NCI-H1092 treated with DMSO at 0.1 percent for 48 hours (cell line): ENCODE data around the gene AOPEP.

ENCODE experiments used
- DNase-seq: peaks from one replicate; lab custom pipeline; 2025; lab: John Stamatoyannopoulos, UW

AOPEP gene

DNA sequence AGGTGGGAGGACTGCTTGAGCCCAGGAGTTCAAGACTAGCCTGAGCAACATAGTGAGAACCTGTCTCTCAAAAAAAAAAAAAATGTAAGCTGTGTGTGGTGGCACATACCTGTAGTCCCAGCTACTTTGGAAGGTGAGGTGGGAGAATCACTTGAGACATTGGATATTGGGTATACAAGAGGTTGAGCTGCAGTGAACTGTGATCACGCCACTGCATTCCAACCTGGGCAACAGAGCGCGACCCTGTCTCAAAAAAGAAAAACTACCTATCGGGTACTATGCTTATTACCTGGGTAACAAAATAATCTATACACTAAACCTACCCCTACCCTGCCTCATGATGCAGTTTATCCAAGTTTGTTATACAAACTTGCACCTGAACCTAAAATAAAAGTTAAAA is 64.9 kb downstream of the AOPEP start:
- no peak for DNase-seq

DNA sequence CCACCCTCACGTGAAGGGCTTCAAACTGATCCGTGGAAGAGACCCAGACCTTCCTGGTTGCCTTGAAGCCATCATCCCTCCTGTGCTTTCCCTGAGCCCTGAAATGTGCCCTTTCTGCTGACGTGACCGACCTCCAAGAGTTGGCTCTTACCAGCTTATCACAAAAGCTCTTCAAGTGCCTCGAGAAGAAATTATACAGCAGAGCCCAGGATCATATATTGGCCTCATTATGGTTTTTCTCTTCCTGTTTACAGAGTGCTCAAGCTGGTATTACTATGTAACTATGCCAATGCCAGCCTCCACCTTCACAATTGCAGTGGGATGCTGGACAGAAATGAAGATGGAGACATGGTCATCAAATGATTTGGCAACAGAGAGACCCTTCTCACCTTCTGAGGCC is 66.0 kb downstream of the AOPEP start:
- no peak for DNase-seq

DNA sequence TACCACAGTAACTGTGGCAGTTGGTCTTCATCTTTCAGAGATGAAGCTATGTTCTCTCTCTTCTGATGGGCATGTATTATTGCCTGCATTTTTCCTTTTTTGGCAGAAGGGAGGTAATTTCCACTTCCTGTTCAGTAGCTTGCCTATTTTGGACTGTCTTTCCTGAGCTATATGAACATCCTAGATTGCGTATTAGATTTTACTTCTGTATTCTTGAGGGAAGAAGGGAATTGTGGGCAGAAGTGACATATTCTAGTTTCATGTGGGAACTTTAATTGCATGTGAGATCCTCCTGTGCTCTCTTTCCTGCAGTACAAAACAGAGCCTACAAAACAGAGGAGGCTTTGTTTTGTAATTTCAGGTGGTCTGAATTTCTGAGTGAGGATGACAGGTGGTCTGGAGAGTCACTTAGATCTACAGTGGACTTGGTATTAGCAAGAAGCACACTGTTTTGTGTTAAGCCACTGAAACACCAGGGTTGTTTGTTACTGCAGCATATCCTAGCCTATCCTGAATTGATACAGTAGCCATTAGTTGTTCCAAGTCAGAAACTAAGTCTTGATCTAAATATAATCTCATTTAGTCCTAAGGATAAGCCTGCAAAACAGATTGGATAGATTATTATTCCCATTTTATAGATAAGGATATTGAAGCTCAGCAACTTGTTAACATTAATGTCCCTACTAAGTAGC is 68.1 kb downstream of the AOPEP start:
- DNase-seq: no peak

DNA sequence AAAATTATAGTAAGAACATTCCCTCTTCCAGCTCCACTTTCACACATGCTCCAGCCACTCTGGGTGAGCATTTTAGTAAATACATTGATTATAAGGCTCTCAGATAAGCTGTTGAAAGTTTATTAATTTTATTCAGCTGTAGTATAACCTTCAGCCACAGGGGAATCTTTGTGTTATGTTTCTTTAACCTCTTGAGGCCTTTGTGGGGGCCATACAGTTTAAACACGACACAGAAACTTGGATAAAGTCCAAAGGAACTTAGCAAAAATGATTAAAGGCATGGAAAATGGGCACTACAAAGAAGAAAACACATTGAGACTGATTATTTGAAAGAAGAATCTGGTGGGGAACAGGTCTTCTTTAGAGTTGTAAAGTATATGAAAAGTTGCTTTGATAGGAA is 70.2 kb downstream of the AOPEP start:
- no peak for DNase-seq

DNA sequence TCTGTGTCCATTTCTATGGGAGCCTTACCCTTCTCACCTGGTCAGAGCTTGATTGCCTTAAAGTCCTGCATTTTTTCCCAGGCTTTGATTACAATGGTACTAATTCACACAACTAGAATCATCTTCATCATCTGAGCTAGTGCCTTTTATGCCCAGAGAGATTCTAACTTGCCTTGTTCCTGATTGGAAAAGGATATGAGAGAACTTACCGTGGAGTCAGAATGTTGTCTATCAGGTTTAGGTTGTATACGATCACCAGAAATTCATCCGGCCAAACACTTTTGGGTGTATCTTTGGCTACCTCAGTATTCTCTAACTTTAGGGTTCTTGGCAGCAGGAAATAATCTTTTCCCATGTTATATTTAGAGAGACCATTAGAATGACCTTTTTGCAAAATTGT is 71.7 kb downstream of the AOPEP start:
- no peak for DNase-seq

DNA sequence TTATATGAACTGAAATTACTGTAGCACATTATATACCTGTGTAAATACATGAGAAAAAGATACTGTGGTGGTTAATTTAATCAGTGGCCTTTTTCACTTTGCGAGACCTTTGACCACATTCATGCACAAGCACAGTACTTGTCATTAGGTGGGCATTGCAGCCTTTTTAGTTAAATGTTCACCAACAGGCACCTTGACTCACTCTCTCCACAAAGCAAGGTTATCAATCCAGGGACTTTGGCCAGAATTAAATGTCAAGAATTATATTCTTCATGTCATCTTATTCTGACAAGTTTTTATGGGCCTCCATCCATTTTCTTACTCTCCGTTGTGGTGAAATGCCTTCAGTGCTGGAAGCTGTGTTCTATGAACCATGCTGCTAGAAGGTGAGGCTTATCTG is 72.2 kb downstream of the AOPEP start:
- no peak for DNase-seq

DNA sequence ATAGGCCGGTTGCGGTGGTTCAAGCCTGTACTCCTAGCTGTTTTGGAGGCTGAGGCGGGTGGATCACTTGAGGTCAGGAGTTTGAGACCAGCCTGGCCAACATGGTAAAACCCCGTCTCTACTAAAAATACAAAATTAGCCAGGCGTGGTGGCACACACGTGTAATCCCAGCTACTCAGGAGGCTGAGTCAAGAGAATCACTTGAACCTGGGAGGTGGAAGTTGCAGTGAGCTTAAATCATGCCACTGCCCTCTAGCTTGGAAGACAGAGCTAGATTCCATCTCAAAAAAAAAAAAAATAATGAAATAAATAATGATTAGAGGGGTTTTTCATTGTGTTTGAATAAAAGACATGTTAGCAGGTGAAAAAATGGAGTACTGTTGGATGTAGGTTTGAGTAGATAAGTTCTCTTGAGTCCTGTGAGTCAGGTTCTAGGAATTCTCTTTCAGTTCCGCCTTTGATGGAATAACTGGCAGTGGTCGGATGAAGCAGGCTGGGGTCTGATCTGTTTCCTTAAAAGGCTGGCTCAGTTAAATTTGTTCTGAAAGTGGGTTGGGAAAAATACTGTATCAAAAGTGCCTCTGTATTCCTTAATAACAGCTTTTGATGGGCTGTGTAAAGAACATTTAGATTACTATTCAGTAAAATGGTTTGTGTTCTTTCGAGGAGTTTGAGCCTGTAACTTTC is 73.2 kb downstream of the AOPEP start:
- DNase-seq: no peak

DNA sequence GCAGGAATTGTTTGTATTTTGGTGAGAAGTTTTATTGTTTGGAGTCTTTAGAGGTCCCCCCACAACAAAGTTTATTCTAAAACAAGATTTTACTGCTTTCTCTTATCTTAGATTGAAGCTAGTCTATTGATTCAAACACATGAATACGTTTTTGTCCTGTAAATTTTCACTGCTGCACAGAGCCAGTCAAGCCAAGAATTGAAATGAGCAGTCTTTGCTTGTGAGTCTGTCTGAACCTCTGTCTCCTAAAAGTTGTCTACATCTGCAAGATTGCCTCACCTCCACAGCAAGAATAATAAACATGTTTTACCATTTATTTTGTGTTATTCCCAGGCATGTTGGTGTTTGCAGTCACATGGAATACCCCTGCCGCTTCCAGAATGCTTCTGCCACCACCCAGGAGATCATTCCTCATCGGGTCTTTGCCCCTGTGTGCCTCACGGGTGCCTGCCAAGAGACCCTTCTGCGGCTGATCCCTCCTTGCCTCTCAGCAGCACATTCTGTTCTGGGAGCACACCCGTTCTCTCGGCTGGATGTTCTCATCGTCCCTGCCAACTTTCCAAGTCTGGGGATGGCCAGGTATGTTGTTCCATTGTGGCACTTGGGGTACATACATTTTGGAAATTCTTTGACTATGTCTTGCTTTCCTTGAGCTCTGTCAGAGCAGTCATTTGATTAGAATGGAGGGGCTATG is 74.1 kb downstream of the AOPEP start:
- DNase-seq: no peak

DNA sequence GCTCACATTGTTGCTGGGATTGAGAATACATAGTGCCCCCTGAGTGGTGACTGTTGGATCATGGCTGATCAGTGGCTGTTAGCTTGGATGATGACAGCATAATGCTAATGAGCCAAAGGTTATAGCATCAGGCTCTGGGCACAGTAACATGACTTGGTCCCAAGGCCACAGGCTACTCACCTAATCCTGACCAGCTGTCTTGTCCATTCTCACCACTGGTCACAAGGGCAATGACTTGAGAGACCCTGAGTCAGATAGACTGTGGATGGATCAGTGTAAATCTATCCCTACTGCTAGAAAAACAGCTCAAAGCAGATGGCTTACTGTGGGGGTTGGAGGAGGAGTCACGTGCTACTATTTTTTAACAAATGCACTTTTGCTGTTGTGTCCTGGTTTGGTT is 74.7 kb downstream of the AOPEP start:
- no peak for DNase-seq

DNA sequence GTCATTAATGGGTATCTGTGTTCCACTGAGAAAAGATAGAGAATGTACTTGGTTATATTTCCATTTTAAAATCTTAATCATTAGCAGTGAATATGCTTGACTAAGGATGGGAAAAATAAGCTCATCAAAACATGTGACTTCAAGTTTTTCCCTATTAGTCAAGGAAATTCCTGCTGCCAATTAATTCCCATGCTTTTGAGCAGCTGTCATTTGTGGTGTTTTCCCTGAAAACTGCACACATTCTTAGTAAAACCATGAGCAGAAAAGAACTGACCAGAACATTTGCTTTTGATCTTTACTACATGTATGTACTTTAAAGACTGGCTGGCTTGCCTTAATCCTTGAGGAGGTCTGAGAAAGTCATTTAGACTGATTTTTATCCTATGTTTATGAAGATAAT is 75.2 kb downstream of the AOPEP start:
- DNase-seq: no peak

DNA sequence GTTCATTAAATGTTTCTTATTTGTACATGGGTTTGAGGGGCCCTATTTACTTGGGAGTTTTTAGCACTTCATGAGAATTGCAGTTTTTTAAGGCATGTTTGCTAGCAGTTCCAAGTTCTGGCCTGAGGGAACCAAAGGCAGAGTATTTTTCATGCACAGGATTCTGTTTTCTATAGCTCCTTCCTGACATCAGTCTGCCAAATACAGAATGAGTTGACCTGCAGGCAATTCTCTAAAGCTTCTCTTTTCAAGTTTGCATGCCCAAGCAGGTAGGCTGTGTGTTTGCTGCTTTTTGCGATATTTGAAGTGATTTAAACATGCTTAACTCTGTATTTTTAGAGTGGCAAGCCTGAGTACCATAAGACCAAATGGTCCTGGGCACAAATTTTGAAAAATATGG is 75.8 kb downstream of the AOPEP start:
- no peak for DNase-seq

DNA sequence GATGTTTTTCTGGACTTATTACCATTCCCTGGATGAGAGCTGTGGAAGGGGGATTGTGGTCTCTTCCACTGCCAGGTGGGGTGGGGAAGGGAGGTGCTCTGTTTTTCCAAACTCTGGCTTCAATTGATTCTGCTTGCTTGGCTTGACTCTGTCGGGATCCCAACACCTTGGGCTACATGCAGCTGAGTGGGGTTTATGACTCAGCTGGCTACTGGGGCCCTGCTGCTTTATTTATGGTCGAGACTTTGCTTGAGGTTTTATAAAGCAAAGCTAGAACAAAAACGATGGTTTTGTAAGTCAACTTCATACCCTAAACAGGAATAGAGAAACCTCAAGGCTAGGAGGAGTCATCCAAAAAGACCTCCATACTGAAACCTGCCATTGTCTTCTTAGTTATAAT is 76.3 kb downstream of the AOPEP start:
- no peak for DNase-seq

DNA sequence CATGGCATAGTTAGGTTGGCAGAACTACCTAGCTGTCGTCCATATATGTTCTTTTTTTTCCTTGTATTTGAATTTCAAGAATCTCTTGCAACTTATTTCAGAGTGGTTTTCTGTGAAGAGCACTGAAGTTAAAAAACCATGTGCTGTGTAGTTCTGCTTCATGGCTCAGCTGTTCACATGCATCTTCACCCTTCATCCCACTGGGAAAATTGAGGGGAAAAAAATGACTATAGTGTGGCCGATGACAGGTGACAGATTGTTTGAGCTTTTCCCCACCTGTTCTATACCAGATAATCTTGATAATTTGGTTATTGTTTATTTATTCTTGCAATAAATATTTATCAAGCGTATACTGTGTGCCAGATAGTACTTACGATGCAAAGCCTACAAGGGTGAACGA is 77.8 kb downstream of the AOPEP start:
- DNase-seq: no peak

DNA sequence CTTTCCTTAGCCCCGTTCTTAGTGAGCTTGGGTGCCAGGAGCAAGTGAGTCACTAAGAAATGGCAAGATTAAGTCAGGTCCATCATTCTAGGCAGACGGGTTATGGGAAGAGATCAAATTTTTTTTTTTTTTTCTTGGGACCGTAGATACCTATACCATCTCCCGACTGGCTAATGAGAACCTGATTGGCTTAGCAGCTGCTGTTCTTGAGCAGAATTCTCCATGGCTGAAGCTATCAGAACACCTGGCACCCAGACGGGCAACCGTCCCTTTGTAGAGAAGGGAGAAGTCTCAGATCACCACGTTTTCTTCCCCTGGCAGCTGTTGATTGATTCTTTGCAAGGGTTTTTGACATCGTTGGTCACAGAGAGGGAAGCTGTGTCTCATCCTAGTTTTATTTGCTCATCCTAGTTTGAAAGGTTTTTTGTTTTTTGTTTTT is 78.6 kb downstream of the AOPEP start:
- DNase-seq: no peak

DNA sequence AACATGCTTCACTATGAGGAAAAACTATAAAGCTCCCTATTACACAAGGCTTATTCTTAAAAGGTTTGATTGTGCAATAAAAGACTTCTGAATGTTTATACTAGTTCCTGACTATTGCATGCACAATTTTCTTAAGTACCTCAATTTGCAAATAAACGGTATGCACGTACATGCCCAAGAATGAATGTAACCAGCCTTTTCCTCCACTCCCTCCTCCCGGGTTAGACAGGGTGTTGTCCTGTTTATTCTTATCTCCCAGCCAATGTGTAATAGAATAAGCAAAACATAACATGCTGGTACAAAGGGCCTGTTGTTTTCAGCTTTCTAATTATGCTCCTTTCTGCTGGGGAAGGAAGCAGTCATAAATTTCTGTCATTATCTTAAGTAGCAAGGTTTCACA is 79.1 kb downstream of the AOPEP start:
- DNase-seq: no peak

DNA sequence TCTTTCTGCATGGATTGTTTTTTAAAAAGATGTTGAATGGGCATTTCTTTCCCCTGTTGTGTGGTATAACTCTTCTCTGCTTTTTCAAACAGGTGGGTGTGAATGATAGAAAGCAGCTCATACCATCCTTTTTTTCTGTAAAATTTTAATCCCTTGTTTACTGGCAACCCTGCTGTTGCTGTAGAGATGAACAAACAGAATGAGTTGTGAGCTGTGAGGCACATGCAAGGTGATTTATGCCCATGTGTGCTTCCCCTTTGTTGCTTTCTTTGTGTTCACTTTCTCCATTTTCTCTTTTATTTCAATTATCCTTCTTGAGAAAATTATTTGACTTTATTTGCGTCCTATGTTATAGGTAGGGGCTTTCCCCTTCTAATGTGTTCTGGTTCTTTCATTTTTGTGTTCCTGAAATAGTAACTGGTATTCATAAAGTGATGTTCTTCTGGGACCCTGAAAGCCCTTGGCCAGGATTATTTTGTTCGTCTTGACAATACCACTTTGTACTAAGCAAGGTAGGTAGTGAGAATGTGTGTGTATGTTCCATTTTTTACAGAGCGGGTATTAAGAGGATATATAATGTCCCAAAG is 79.9 kb downstream of the AOPEP start:
- DNase-seq: no peak

DNA sequence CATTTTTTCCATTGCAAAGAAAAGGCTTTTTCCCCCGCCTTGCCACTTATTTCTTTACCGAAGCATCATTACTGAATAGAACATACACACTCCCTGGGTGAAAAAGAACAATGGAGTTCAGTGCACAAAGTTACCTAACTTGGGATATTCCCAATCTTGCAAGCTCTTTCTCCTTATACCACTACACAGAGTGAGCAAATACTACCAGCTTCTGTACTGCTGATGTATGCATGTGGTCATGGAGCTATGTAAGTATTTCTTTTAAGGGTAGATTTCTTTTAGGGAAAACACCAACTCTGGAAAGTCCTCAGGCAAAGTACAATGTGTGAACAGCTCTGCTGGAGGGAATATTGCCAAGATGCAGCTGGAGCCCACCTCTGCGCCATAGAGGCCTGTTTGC is 81.1 kb downstream of the AOPEP start:
- no peak for DNase-seq

DNA sequence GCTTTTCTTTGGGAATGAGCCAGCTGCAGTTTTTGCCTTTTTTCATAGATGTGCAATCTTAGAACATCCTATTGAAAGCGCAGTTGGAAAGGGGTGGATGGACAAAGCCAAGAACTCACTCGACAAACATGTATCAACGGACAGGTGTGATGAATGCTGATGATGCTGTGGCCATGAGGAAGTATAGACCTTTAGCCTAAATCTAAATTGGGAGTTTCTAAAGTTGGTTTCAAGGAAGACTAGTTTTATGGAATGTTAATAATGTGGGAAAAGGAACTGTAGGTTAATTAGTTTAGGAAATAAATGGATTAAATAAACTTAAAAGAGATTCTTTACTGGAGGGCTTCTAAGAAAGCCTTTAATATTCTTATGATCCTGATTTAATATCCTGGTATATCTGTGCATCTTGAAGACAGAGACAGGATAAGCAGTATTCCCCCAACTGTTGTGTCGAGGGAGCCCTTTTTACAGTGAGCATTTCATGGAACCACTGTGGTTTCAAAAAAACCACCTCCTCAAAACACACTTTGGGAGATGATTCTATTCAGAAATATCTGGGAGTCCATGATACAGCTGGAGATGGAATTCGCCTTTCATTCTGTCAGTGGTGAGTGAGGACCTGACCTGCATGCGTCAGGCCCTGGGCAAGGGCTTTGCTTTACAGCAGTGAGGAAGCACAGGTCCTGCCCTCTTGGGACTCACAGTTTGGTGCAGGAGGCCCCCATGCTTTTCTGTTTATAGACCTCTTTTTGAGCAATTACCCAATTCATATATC is 82.6 kb downstream of the AOPEP start:
- DNase-seq: no peak

DNA sequence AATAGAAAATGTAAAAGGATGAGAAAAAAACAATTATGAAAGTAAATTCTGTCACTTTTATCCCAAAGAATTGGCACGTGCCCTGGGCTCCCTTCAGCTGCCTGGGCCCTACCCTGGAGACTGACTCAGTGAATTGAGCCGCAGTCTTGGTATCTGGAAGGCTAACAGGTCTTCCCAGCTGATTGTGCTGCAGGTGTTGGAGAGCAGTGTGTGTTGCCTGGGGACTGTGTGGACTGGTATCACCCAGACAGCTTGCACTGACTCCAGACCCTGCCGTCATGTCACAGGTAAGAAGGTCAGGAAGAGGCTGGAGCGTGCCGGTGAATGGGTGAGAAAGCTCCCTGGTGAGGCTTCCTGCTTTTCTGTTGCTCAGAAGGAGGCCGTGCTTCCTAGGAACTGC is 83.3 kb downstream of the AOPEP start:
- DNase-seq: no peak

DNA sequence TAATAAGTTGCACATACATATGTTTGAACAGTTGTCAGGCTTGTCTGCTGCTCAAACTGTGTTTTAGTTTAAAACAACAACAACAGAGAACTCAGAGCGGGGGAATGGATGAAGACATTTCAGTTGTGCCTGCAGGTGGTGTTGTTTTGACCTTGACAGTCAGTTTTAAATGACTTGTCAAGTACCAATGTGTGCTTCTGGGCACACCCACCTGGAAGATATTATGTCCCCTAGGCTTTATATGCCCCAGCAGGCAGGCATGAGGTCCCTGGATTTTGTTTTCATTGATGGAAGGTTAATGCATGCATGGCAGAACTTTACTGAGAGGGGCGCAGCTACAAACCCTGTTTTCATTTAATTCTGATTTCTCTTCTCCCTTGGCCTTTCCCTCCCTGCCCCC is 84.6 kb downstream of the AOPEP start:
- no peak for DNase-seq

DNA sequence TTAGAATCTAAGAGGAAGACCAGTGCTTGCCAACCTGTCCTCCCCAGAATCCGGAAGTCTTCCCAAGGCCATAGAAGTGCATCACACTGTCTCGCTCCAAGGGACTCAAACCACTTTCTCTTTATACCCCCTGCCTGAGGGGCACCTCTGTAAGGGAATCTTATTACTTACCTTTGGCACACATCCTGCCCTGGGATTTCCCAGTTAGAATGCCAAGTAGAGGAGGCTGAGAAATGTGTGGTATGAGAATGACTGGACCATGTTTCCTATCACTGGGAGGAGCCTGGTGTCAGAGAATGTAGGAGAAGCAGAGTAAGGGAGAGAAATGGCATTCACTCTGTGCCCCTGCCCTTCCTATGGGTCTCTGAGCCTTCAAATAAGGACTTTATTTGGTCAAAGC is 85.8 kb downstream of the AOPEP start:
- no peak for DNase-seq

DNA sequence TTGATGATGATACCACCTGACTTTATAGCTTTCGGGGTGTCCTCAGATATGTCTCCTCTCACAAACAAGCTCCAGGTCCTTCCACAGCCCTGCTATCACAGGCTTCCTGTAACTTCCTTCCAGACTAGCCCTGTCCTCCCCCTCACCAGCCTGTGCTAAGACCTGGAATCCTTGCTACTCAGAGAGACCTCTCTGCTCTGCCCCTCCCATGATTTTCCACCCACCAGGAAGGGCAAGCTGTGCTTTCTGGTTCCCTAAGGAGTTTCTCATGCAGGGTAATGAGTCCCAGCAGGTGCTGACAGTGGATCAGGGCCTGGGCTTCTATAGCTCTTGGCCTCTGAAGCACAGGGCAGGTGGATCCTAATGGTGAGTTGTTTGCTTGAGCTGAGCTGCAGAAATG is 86.9 kb downstream of the AOPEP start:
- no peak for DNase-seq
